Endodermal cell (in vitro differentiated cells): ENCODE results near the gene CIBAR2. TPM values are rescaled to one million over a fixed set of nuclear protein-coding genes. Genes with fewer than 3 reads are reported as not detected.

ENCODE experiments used
- DNase-seq: peaks from one replicate; pipeline ENCODE4 v3.0.0-alpha.2; 2017
- H3K27ac ChIP-seq: 2 replicates; pipeline ENCODE4 v1.5.1; 2013; ENCODE audit warnings: mild to moderate bottlenecking, low read depth, low read length, moderate library complexity
- H3K27me3 ChIP-seq: 2 replicates; pipeline ENCODE4 v1.6.1; 2013; ENCODE audit warnings: mild to moderate bottlenecking, low read length, moderate library complexity; ENCODE audit not compliant: insufficient read depth, control insufficient read depth, poor library complexity, severe bottlenecking
- H3K36me3 ChIP-seq: 2 replicates; pipeline ENCODE4 v1.7.0; 2013; ENCODE audit warnings: mild to moderate bottlenecking, low read length, moderate library complexity; ENCODE audit not compliant: control insufficient read depth, insufficient read depth
- H3K4me1 ChIP-seq: one replicate; pipeline ENCODE4 v1.7.0; 2013; ENCODE audit warnings: low read length; ENCODE audit not compliant: control insufficient read depth, insufficient read depth
- H3K4me3 ChIP-seq: 2 replicates; pipeline ENCODE4 v1.5.1; 2013; ENCODE audit warnings: mild to moderate bottlenecking, low read length, moderate library complexity
- H3K9ac ChIP-seq: 2 replicates; pipeline ENCODE4 v1.6.1; 2013; ENCODE audit warnings: mild to moderate bottlenecking, low read length, moderate library complexity; ENCODE audit not compliant: poor library complexity, severe bottlenecking; ENCODE audit errors: extremely low read depth
- H3K9me3 ChIP-seq: 2 replicates; pipeline ENCODE4 v1.6.1; 2013; ENCODE audit warnings: mild to moderate bottlenecking, low read length, moderate library complexity; ENCODE audit not compliant: control insufficient read depth
- H3K27ac Mint-ChIP-seq: 2 replicates; pipeline ENCODE4 v1.8.0; 2020; ENCODE audit warnings: mixed read lengths
- H3K27me3 Mint-ChIP-seq: 2 replicates; pipeline ENCODE4 v1.8.0; 2021; ENCODE audit warnings: mild to moderate bottlenecking, mixed read lengths; ENCODE audit not compliant: insufficient read depth
- H3K36me3 Mint-ChIP-seq: 2 replicates; pipeline ENCODE4 v1.8.0; 2020; ENCODE audit warnings: low read depth, mixed read lengths
- H3K4me1 Mint-ChIP-seq: 2 replicates; pipeline ENCODE4 v1.8.0; 2020; ENCODE audit warnings: mixed read lengths
- H3K4me3 Mint-ChIP-seq: 2 replicates; pipeline ENCODE4 v1.8.0; 2020; ENCODE audit warnings: mild to moderate bottlenecking, moderate library complexity, mixed read lengths
- H3K9me3 Mint-ChIP-seq: 2 replicates; pipeline ENCODE4 v1.8.0; 2020; ENCODE audit warnings: mild to moderate bottlenecking, mixed read lengths
- CTCF ChIP-seq: fragments of 200-600 bp; sonication (generic); conservative IDR thresholded peaks from 2 replicates; pipeline ENCODE4 v1.5.0; 2021; ENCODE audit warnings: antibody characterized with exemption, mild to moderate bottlenecking
- WGBS, 2 experiments: methylation state at CpG; one replicate each; pipeline versions ENCODE4 v1.1.5 to v1.1.7; 2013; ENCODE audit warnings: missing lambda C conversion rate in 2 of 2, mixed read lengths in 1 of 2; ENCODE audit not compliant: insufficient coverage in 1 of 2, insufficient read length in 1 of 2; 5-methylcytosine and 5-hydroxymethylcytosine counted together
- total RNA-seq, 2 donors: library from RNA; stranded (reverse); fragmentation: NEBNext Ultra II Directional in 1 of 2; extraction: Animal tissue kit (Norgen Biotek cat#: 25700) in 1 of 2; gene quantifications; 2 replicates in 1 of 2; 3 replicates in 1 of 2; pipeline ENCODE4 v1.2.1, GENCODE V29; 2021

Gene CIBAR2
- total RNA-seq, 2 donors from 2014 or later = not detected

GRCh38 chr16:85081038-85081437 lies 31.2 kb downstream of the CIBAR2 start:
- Mint-ChIP-seq H3K4me1 (peaks cover 18% of the 10 kb centered on the region), H3K27me3 (peaks cover 25% of the 10 kb centered on the region), H3K27ac (no peak overlapping the region)

DNA sequence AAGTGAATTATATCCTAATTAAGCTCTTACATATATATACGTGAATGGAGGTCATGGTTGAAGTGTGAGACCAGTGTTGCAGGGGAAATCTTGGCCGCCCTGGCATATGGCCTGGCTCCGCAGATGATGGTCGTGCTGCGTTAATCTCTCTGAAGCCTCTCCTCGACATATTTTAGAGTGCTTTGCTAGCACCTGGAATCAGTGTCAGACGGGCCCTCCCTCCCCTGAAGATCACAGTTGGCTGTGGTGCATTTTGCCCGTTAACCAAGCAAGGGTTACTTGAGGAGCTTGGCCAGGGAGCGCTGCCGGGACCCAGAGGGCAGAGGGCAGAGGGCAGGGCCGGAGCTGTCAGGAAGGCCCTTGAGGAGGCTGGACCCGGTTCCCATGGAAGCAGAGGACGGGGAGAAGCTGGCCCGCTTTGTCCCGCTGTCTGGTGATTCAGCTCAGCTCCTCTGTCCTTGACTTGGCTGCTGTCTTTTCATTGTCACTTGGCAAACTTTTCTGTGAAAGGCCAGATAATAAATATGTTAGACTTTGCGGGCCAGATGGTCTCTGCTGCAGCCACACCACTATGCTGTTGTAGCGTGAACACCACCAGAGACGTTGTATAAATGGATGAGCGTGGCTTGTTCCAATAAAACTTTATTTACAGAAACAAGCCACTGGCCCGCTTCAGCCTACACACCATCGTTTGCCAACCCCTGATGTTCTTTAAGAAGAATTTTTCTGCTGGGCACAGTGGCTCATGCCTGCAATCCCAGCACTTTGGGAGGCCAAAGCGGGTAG lies 32.3 kb downstream of the CIBAR2 start:
- H3K36me3 ChIP-seq = no peaks in the 10 kb centered on the region
- H3K4me3 ChIP-seq = no peak overlapping the region
- no peaks in the 10 kb centered on the region for H3K9me3 ChIP-seq
- WGBS, 2 experiments = 86 to 92% methylated on average over 18 to 22 of the region's 22 CpGs
- H3K27me3 ChIP-seq = peaks cover 16% of the 10 kb centered on the region
- TF ChIP-seq CTCF = no peak
- no peak overlapping the region for H3K27ac ChIP-seq
- Mint-ChIP-seq H3K27me3 (peaks cover 25% of the 10 kb centered on the region), H3K9me3 (no peaks in the 10 kb centered on the region), H3K4me3 (no peak overlapping the region), H3K27ac (no peak overlapping the region), H3K36me3 (peaks cover 22% of the 10 kb centered on the region), H3K4me1 (peaks cover 18% of the 10 kb centered on the region)
- DNase-seq = no peak
- peaks cover 6% of the 10 kb centered on the region for H3K4me1 ChIP-seq
- H3K9ac ChIP-seq = no peak overlapping the region

More at GRCh38 chr16:85081038-85081437, 31.2 kb downstream of the CIBAR2 start:
- 72 to 80% methylated on average over 9 of the region's 9 CpGs for WGBS, 2 experiments
- no peak overlapping the region for H3K4me3 Mint-ChIP-seq
- no peak for DNase-seq
- H3K9me3 Mint-ChIP-seq = no peaks in the 10 kb centered on the region
- no peak for TF ChIP-seq CTCF
- no peak overlapping the region for H3K27ac ChIP-seq
- H3K9ac ChIP-seq = no peak overlapping the region
- no peak overlapping the region for H3K4me3 ChIP-seq
- H3K36me3 ChIP-seq = no peaks in the 10 kb centered on the region
- H3K9me3 ChIP-seq = no peaks in the 10 kb centered on the region
- H3K36me3 Mint-ChIP-seq = peaks cover 19% of the 10 kb centered on the region
- peaks cover 6% of the 10 kb centered on the region for H3K4me1 ChIP-seq
- H3K27me3 ChIP-seq = peaks cover 16% of the 10 kb centered on the region

GRCh38 chr16:85078952-85079351 lies 33.3 kb downstream of the CIBAR2 start:
- no peaks in the 10 kb centered on the region for H3K9me3 Mint-ChIP-seq
- no peak for TF ChIP-seq CTCF
- Histone ChIP-seq H3K4me1 (peaks cover 6% of the 10 kb centered on the region), H3K36me3 (no peaks in the 10 kb centered on the region), H3K4me3 (no peak overlapping the region), H3K9me3 (no peaks in the 10 kb centered on the region), H3K27ac (no peak overlapping the region), H3K27me3 (peaks cover 16% of the 10 kb centered on the region), H3K9ac (no peak overlapping the region)
- 94 to 95% methylated on average over 5 to 10 of the region's 10 CpGs for WGBS, 2 experiments
- H3K4me1 Mint-ChIP-seq = peaks cover 18% of the 10 kb centered on the region
- H3K4me3 Mint-ChIP-seq = no peak overlapping the region
- peaks cover 18% of the 10 kb centered on the region for H3K27me3 Mint-ChIP-seq
- H3K27ac Mint-ChIP-seq = no peak overlapping the region
- peaks cover 22% of the 10 kb centered on the region for H3K36me3 Mint-ChIP-seq
- no peak for DNase-seq
